ENCODE data around the gene CDYL2.

GRCh38 chr16:80604600-80605355 is 199.6 kb downstream of the CDYL2 start:
- no peak for TF ChIP-seq CTCF (IDR thresholded peaks at IDR 0.05; ENCODE audit: low read depth, low read length, poor library complexity, severe bottlenecking)
- no peak for TF ChIP-seq EZH2phosphoT487 (IDR thresholded peaks at IDR 0.05; ENCODE audit: borderline replicate concordance, low read length)

Measured in DOHH2 (cell line).